Measurements from ENCODE around the gene PAFAH2. TPM values are rescaled to one million over a fixed set of nuclear protein-coding genes. Genes with fewer than 3 reads are reported as not detected.

Gene PAFAH2
- total and polyA plus RNA-seq, 12 donors = 6.6 to 32.8 (median 13.6) TPM

DNA sequence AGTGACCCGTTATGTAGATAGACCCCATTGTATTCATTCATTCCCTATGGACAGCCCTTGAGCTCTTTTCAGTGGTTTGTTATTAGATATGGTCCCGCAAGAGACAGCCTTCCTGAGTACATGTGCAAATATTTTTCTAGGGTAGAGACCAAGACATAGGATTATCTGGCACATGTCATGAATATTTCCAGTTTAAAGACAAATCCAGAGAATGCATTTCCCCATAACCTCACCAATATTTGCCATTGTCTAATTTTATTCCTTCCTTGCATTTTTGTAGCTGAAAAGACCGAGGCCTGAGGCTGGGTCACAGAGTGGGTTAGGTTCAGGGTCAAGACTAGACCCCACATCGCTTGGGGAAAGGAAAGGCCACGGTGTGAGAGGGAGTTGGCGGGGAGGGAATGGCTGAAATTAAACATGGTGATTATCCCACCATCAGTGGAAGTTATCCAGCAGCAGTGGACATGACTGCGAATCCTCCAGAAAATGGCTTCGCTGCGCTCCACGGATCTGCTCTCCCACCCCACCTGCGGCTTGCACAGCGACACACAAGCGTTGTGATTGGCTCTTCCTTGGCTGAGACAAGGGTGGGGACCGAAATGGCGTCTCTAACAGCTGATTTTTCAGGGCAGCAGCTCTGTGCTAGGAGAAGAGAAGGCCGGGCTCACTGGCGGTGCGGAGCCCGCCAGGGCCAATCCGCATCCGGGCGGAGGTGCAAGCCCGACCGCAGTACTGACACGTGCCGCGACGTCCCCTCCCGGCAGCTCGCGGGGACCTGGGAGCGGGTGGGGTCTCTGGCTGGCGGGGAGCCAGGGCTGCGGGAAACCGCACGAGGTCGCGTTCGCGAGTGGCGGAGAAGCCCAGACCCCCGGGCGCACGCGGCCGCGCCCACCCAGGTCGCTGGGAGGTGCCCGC lies 75.5 kb downstream of the PAFAH2 start:
- intact Hi-C loops (cut with DNase I) = no loop called here
- Histone ChIP-seq H3K36me3 (replicated peaks in 1 of 2) (no peaks in the 10 kb centered on the region), H3K4me3 (peak overlapping the region in 2 of 4 donors; percentile 38 to 69), H3K27me3 (peaks cover 2% of the 10 kb centered on the region), H3K27ac (peak overlapping the region in 4 of 5 donors; percentile 62 to 89 (median 78)), H3K9me3 (replicated peaks in 1 of 3) (no peaks in the 10 kb centered on the region), H3K4me1 (replicated peaks in 1 of 2) (peaks cover 11 to 20% of the 10 kb centered on the region in 2 donors)
- TF ChIP-seq, protein P1, sequence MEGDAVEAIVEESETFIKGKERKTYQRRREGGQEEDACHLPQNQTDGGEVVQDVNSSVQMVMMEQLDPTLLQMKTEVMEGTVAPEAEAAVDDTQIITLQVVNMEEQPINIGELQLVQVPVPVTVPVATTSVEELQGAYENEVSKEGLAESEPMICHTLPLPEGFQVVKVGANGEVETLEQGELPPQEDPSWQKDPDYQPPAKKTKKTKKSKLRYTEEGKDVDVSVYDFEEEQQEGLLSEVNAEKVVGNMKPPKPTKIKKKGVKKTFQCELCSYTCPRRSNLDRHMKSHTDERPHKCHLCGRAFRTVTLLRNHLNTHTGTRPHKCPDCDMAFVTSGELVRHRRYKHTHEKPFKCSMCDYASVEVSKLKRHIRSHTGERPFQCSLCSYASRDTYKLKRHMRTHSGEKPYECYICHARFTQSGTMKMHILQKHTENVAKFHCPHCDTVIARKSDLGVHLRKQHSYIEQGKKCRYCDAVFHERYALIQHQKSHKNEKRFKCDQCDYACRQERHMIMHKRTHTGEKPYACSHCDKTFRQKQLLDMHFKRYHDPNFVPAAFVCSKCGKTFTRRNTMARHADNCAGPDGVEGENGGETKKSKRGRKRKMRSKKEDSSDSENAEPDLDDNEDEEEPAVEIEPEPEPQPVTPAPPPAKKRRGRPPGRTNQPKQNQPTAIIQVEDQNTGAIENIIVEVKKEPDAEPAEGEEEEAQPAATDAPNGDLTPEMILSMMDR (IDR thresholded peaks at IDR 0.05) = no peak
- no peak for TF ChIP-seq POLR2A (IDR thresholded peaks at IDR 0.05)
- DNase-seq = peak in 6 of 7 donors; percentile 18 to 77 (median 40)
- 9 to 34% (median 21%) methylated on average over 13 to 49 of the region's 49 CpGs for WGBS, 4 donors

DNA sequence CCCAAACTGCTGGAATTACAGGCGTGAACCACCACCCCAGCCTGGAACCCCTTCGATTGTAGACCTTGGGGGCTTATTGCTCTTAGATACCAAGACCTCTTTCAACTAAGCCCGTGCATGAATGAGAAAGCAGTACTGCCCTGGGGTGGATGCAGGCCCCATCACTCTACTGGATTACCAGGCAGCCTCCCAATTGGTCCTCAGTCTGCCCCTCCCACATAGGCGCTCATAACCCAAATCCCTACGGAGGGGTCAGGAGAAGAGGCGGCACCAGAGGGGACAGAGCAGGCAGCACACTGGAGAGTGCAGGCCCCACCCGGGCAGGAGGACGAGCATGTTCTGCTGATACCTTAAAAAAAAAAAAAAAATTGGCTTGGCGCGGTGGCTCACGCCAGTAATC lies 79.2 kb downstream of the PAFAH2 start:
- H3K27me3 ChIP-seq = no peaks in the 10 kb centered on the region
- 84 to 91% (median 87%) methylated on average over 10 to 11 of the region's 11 CpGs for WGBS, 4 donors
- H3K9me3 ChIP-seq (replicated peaks in 1 of 3) = no peaks in the 10 kb centered on the region
- intact Hi-C loops (cut with DNase I) = no loop called here
- no peak for TF ChIP-seq POLR2A (IDR thresholded peaks at IDR 0.05)
- TF ChIP-seq, protein P1 (IDR thresholded peaks at IDR 0.05) = no peak
- peaks cover 11 to 16% of the 10 kb centered on the region in 2 donors for H3K4me1 ChIP-seq (replicated peaks in 1 of 2)
- H3K27ac ChIP-seq = no peak overlapping the region
- H3K36me3 ChIP-seq (replicated peaks in 1 of 2) = no peaks in the 10 kb centered on the region
- H3K4me3 ChIP-seq = no peak overlapping the region
- DNase-seq = no peak

DNA sequence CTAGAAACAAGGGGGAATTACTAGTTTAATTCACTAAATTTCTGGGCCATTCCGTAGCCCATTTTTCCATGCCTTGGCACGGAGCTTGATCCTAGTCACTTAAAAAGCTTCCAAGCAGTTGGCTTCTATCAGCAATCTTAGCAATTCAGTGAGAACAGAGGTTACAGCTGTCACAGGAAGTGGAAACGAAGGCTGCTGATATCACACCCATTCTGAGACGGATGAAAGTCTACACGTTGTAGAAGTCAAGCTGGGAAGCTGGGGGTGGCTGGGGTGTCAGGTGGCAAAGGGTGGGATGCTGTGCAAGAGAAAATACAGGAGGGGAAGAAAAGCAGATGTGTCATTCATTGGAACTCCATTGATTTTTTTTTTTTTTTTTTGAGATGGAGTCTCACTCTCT lies 79.9 kb downstream of the PAFAH2 start:
- Histone ChIP-seq H3K27me3 (no peaks in the 10 kb centered on the region), H3K9me3 (replicated peaks in 1 of 3) (no peaks in the 10 kb centered on the region), H3K27ac (no peak overlapping the region), H3K36me3 (replicated peaks in 1 of 2) (no peaks in the 10 kb centered on the region), H3K4me3 (no peak overlapping the region), H3K4me1 (replicated peaks in 1 of 2) (peaks cover 8 to 11% of the 10 kb centered on the region in 2 donors)
- TF ChIP-seq, protein P1 (IDR thresholded peaks at IDR 0.05) = no peak
- TF ChIP-seq POLR2A (IDR thresholded peaks at IDR 0.05) = no peak
- WGBS, 4 donors = 45 to 57% (median 49%) methylated on average over 5 of the region's 5 CpGs
- intact Hi-C loops (cut with DNase I) = no loop called here
- no peak for DNase-seq

DNA sequence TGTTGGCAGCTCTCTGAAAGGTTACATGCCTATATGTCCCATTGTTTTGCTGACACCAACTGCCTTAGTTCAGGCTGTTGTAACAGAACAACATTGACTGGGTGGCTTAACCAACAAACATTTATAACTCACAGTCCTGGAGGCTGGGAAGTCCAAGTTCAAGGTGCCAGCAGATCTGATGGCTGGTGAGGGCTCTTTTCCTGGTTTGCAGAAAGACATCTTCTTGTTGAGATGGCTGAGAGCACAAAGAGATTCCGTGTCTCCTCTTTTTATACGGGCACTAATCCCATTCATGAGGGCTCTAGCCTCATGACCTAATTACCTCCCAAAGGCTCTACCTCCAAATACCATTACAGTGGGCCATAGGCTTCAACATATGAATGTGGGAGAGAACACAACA lies 81.4 kb downstream of the PAFAH2 start:
- Histone ChIP-seq H3K4me3 (no peak overlapping the region), H3K9me3 (replicated peaks in 1 of 3) (no peaks in the 10 kb centered on the region), H3K36me3 (replicated peaks in 1 of 2) (no peaks in the 10 kb centered on the region), H3K27ac (no peak overlapping the region), H3K27me3 (no peaks in the 10 kb centered on the region), H3K4me1 (replicated peaks in 1 of 2) (no peaks in the 10 kb centered on the region)
- intact Hi-C loops (cut with DNase I) = no loop called here
- DNase-seq = no peak
- WGBS, 4 donors = 96 to 100% (median 98%) methylated on average over 2 of the region's 2 CpGs
- TF ChIP-seq POLR2A (IDR thresholded peaks at IDR 0.05) = no peak
- TF ChIP-seq, protein P1 (IDR thresholded peaks at IDR 0.05) = no peak

Data from adrenal gland (tissue), 12 donors.